GM18505 (cell line): ENCODE data around the gene LRRC9.

ENCODE experiments used
- ATAC-seq: cut with Tn5 transposase; IDR thresholded peaks from one replicate; pipeline ENCODE4 v1.9.1; 2021; ENCODE audit not compliant: unreplicated experiment
- POLR2A ChIP-seq: IDR thresholded peaks from 4 replicates; pipeline ENCODE4 v1.6.1; 2011; ENCODE audit warnings: borderline replicate concordance; ENCODE audit not compliant: insufficient read depth, insufficient read length; ENCODE audit errors: extremely low read depth

LRRC9 gene

GRCh38 chr14:60058087-60058486 is 138.1 kb downstream of the LRRC9 start:
- no peak for TF ChIP-seq POLR2A
- no peak for ATAC-seq

- ATAC-seq: no peak
- TF ChIP-seq POLR2A: no peak
These were observed 141.4 kb downstream of the LRRC9 start for GRCh38 chr14:60061371-60061770.

GRCh38 chr14:60064491-60065072 is 144.6 kb downstream of the LRRC9 start:
- ATAC-seq: no peak

DNA sequence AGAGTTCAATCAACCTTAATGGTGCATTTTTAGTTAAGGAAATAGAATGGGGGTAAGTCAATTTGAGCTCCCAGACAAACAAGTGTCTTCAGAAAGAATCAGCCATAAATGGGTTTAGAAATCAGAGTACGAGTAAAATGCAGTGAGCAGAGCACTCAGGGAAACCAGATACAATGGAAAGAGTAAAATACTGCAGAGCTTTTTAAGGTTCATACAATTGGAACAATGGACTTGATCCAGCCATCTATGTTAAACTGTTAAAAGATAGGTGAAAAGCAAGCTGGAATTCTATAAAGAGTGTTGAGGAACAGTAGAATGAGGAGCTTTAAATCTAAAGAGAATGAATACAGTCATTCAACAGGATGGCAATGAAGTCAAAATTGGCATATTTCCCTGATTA is 147.9 kb downstream of the LRRC9 start:
- ATAC-seq: no peak
- TF ChIP-seq POLR2A: no peak

More at GRCh38 chr14:60064491-60065072, 144.6 kb downstream of the LRRC9 start:
- no peak for TF ChIP-seq POLR2A

DNA sequence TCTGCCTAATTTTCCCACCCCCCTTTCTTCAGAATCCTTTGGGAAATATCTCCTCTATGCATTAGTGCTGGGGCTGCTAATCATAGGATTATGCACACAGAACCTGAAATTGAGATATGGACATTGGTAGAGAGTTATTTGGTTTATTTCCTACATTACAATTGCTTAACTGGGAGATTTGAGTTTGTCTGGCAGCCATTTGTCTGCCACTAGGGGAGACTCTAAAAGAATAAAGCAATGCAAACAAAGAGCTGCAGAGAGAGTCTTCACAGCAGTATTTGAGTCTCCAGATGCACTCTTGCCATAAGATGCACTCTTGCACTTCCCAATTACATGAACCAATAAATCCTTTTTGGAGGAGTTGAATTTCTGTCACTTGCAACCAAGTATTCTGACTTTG is 159.8 kb downstream of the LRRC9 start:
- no peak for ATAC-seq
- TF ChIP-seq POLR2A: no peak

DNA sequence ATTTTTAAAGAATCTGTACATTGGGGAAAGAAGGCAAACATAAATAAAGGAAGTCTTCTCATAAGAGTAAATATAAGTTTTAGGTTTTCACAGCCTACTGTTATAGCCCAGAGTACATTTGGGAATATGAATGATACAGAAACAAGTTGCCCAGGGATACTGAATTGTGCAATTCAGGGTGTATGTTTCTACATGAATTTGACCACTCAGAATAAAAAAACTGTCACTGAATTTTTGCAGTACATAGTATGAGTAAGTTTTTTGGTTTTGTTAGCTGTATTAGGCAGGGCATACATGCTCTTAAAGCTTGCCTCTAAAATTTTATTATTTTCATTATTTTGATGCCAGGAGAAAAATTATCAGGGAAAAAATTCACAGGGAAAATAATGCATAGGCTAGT is 165.1 kb downstream of the LRRC9 start:
- no peak for ATAC-seq
- TF ChIP-seq POLR2A: no peak

- TF ChIP-seq POLR2A: no peak
- ATAC-seq: no peak
These were observed 165.7 kb downstream of the LRRC9 start for GRCh38 chr14:60085693-60086092.

GRCh38 chr14:60087668-60088067 is 167.7 kb downstream of the LRRC9 start:
- no peak for ATAC-seq
- TF ChIP-seq POLR2A: no peak

- TF ChIP-seq POLR2A: no peak
- ATAC-seq: no peak
These were observed 169.3 kb downstream of the LRRC9 start for GRCh38 chr14:60089221-60089620.

DNA sequence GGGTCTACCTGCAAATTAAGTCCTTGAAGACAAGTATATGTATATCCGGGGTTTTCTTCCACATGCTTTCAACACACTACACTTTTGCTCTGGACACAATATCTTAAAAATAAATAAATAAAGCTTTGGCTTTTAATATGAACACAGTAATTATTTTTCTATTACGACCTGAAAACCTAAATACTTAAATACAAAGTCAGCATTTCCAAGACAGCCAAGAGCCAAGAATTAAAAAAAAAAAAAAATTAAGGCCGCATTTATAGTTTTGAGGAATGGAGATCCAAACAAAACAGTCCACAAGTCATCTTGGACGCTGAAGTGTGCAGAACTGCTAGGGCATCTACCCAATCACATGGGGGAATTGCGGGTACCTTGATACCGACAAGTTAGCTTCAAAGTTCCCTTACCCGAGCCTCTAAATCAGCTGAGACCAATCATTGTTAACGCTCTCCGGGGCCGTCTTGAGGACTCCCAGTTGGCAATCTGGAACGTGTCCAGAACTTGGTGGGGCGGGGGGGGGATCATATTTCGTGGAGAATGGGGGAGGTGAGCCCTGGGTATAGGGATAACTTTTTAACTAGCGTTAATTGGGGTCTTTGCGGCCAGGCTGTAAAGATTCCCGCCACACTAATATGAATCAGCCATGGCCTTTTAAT is 171.0 kb downstream of the LRRC9 start:
- no peak for TF ChIP-seq POLR2A
- no peak for ATAC-seq

GRCh38 chr14:60091550-60092525 is 171.9 kb downstream of the LRRC9 start, which contains the start of gene PCNX4:
PCNX4 (plus strand) TSS chr14:60091923; CDS start chr14:60107639, 15,716 bp downstream.
- peak; percentile 93 for TF ChIP-seq POLR2A
- ATAC-seq: peak; percentile 95

DNA sequence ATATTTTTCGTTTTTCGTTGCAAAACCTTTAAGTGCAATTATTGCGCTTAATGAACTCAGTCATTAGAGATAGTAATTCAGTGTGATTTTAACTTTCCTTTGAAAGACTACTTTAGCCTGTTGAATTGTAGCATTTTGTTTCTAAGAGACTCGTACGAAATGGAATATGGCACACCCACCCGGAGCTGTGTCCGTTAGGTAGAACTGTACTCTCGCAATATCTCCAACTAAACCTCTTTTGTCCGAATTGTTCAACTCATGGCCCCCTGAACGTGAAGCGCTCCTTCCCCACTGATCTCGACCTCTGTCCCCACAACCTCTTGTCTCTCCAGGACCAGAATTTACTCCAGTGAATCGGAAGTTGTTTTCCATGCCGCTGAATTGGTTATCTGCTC is 172.6 kb downstream of the LRRC9 start:
- no peak for TF ChIP-seq POLR2A
- ATAC-seq: no peak

DNA sequence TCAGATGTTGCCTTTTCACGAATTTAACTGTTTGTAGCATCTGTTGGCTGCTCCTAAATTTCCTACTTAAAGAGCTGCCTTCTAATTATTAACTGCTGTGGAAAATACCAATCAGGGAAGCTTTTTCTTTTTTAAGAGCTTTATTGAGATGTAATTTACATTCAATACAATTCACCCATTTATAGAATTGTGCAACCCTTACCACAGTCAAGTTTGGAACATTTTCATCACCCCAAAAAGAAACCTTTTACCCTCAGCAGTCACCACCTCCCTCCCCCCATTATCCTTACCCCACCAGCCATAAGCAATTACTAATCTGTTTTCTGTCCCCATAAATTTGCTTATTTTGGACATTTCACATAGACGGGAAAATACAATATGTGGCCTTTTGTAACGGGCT is 173.1 kb downstream of the LRRC9 start:
- no peak for ATAC-seq
- no peak for TF ChIP-seq POLR2A
